Measurements from ENCODE around the gene ZNF648.
A peak's percentile ranks its signal among the peaks of the same experiment; 100 is the strongest.

ZNF648 gene

DNA sequence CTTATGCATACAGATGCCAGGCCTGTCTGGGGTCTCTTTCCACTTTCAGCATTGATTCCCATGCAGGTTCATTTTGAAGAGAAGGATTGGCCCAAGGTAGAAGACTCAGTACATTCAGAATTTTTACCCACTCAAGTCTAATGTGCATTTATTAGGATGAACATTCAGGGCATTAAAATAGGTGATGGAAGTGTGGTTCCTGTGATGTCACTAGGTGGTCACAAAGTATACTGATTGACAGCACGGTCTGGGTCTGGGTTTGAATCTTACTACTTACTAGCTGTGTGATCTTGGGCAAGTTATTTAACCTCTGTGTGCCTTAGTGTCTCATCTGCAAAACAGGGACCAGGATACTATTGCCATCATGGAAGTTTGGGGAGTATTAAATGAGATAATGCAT is 711 bp upstream of the ZNF648 start:
- DNase-seq (ENCODE audit: low read depth), result no peak
- TF ChIP-seq, protein P1, sequence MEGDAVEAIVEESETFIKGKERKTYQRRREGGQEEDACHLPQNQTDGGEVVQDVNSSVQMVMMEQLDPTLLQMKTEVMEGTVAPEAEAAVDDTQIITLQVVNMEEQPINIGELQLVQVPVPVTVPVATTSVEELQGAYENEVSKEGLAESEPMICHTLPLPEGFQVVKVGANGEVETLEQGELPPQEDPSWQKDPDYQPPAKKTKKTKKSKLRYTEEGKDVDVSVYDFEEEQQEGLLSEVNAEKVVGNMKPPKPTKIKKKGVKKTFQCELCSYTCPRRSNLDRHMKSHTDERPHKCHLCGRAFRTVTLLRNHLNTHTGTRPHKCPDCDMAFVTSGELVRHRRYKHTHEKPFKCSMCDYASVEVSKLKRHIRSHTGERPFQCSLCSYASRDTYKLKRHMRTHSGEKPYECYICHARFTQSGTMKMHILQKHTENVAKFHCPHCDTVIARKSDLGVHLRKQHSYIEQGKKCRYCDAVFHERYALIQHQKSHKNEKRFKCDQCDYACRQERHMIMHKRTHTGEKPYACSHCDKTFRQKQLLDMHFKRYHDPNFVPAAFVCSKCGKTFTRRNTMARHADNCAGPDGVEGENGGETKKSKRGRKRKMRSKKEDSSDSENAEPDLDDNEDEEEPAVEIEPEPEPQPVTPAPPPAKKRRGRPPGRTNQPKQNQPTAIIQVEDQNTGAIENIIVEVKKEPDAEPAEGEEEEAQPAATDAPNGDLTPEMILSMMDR (conservative IDR thresholded peaks at IDR 0.05; ENCODE audit: low read length), result no peak

GRCh38 chr1:182060877-182061276 is 635 bp downstream of the ZNF648 start:
- TF ChIP-seq, protein P1 (conservative IDR thresholded peaks at IDR 0.05; ENCODE audit: low read length), result no peak
- no peak for DNase-seq (ENCODE audit: low read depth)
- H3K4me3 ChIP-seq (ENCODE audit: low read length), result no peak overlapping the region

More for the DNA sequence above, 711 bp upstream of the ZNF648 start:
- no peak overlapping the region for H3K4me3 ChIP-seq (ENCODE audit: low read length)

GRCh38 chr1:182059936-182060335 is 1.6 kb downstream of the ZNF648 start:
- no peak for DNase-seq (ENCODE audit: low read depth)
- H3K4me3 ChIP-seq (ENCODE audit: low read length), result no peak overlapping the region
- TF ChIP-seq, protein P1 (conservative IDR thresholded peaks at IDR 0.05; ENCODE audit: low read length), result no peak

DNA sequence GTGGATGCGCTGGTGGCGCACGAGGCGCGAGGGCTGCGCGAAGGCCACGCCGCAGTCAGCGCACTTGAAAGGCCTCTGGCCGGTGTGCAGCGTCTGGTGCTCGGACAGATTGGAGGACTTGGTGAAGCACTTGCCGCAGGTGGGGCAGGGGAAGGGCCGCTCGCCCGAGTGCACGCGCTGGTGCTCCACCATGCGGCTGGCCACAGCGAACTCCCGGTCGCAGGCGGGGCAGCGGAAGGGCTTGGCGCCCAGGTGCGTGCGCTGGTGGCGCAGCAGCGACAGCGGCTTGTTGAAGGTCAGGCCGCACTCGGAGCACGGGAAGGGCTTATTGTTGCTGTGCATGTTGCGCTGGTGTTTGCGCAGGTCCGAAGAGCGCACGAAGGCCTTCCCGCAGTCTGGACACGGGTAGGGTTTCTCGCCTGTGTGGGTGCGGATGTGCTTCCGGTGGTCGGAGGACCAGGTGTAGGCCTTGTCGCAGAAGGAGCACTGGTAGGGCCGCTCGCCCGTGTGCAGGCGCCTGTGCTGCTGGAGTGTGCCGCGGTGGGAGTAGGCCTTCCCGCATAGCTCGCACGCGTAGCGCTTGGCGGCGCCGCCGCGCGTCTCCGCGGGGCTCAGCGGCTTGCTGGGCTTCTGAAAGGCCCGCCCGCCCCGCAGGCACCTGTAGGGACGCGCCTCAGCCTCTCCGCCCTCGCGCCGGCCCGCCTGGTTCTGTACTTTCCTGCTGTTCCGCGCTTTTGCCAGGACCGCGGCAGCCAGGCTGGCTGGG is 4.7 kb downstream of the ZNF648 start:
- H3K4me3 ChIP-seq (ENCODE audit: low read length), result no peak overlapping the region
- TF ChIP-seq, protein P1 (conservative IDR thresholded peaks at IDR 0.05; ENCODE audit: low read length), result no peak
- no peak for DNase-seq (ENCODE audit: low read depth)

DNA sequence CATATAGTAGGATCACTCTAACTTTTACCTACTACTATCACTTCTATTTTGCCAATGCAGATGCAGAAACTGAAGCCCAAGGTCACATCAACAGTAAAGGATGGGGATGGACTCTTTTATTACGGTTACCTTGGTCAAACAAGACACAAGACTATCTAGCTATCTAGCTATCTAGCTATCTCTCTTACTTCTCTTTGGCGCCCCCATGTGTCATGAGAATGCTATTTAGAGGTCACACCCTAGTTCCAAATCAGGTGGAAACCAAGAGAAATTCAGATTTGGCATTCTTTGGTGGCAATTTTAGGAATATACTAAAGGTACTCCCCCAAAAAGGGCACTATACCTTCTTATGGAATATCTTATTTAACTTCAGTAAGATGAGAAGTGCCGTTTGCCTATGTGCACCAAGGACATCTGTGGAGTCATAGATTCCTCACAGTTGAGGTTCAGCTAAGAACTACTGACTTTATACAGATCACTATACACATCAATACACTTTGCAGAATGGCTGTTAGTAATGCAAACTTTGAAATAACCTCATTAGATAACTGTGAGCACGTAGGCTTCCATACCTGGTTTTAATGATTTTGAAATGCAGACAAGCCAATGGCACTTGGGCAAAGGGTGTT is 6.7 kb downstream of the ZNF648 start:
- no peak overlapping the region for H3K4me3 ChIP-seq (ENCODE audit: low read length)
- TF ChIP-seq, protein P1 (conservative IDR thresholded peaks at IDR 0.05; ENCODE audit: low read length), result peak; percentile 46
- DNase-seq (ENCODE audit: low read depth), result peak; percentile 13

DNA sequence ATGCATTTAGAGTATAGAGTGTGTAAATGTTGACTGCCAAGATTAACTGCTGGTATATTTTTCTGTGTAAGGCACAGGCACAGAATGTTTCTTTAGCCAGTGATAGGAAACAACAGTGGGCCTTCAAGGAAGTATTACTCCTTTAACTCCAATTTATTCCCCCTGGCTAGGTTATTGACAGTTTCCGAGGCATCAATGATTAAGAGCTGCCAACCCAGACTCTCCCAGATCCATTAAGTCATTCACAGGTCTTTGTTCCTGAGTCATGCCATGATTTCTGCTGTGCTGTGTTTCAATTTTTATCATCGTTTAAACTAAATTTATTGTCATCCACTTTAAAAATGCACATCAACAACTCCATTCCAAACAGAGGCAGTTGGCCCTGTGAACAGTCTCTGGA is 9.2 kb downstream of the ZNF648 start:
- no peak for DNase-seq (ENCODE audit: low read depth)
- H3K4me3 ChIP-seq (ENCODE audit: low read length), result no peak overlapping the region
- TF ChIP-seq, protein P1 (conservative IDR thresholded peaks at IDR 0.05; ENCODE audit: low read length), result no peak

DNA sequence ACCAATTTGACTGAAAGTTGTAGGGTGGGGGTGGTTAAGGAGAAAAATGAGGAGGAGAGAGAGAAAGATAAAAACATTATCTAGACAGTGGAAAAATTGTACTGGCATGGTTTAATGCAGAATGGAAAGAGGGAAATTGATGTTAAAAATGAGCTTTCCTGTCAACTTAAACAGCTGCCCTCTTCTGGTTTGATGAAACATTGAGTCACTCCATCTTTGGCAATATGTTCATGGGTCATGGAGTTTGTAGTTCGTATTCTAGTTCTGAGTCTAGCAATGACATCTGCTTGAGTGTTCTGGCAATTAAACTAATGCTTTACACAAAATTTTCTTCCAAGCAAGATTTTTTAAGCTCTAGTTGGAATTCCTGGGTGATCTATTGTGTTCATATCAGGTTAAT is 9.6 kb downstream of the ZNF648 start:
- TF ChIP-seq, protein P1 (conservative IDR thresholded peaks at IDR 0.05; ENCODE audit: low read length), result no peak; the same call in 1 of the 2 replicates
- H3K4me3 ChIP-seq (ENCODE audit: low read length), result no peak overlapping the region
- no peak for DNase-seq (ENCODE audit: low read depth)

Measured in AG10803 (cell line).